Stimulated activated CD8-positive, alpha-beta memory T cell treated with anti-CD3 and anti-CD28 coated beads, Interleukin-12 subunit alpha, Interleukin-12 subunit beta, amount 100 ng/mL, for 1 hour (primary cell): Measurements from ENCODE around the gene STARD3NL.
"Not testable (repeated sequence)": the region's sequence is repeated elsewhere in the genome, so short reads cannot be mapped to it uniquely, and the experiment has no call there.

ENCODE experiments used
- DNase-seq: peaks from one replicate; pipeline ENCODE4 v3.0.0-alpha.2; 2020; ENCODE audit warnings: low read depth

STARD3NL gene

GRCh38 chr7:38269704-38270346 is 91.8 kb downstream of the STARD3NL start:
- DNase-seq = not testable (repeated sequence)

GRCh38 chr7:38270405-38270804 is 92.4 kb downstream of the STARD3NL start:
- not testable (repeated sequence) for DNase-seq

- no peak for DNase-seq
Observed at GRCh38 chr7:38273286-38273995, 95.4 kb downstream of the STARD3NL start, which contains the start of gene TARP. Gene TARP (minus strand): TSS chr7:38273636.

GRCh38 chr7:38274486-38274885 is 96.4 kb downstream of the STARD3NL start:
- no peak for DNase-seq

GRCh38 chr7:38274927-38275620 is 97.0 kb downstream of the STARD3NL start:
- no peak for DNase-seq

- no peak for DNase-seq
Observed at GRCh38 chr7:38276096-38276877, 98.2 kb downstream of the STARD3NL start.

GRCh38 chr7:38280000-38280399 is 102.0 kb downstream of the STARD3NL start:
- no peak for DNase-seq
